Naive thymus-derived CD4-positive, alpha-beta T cell (primary cell): ENCODE data around the gene PBX2. TPM values are rescaled to one million over a fixed set of nuclear protein-coding genes. Genes with fewer than 3 reads are reported as not detected.
"Not testable (repeated sequence)": the region's sequence is repeated elsewhere in the genome, so short reads cannot be mapped to it uniquely, and the experiment has no call there.

ENCODE experiments used
- ATAC-seq: fragments of 150-1000 bp; cut with Tn5 transposase; 2 replicates; pipeline ENCODE4 v1.10.0; 2021; ENCODE audit warnings: mild to moderate bottlenecking, moderate library complexity
- CTCF ChIA-PET: fragments of 350-600 bp; sonication (Branson Sonifier 250); formaldehyde crosslinking; loops from one replicate; lab custom pipeline; 2021; ENCODE audit warnings: antibody characterized with exemption; lab: Charles Lee
- POLR2A ChIA-PET: fragments of 350-600 bp; sonication (Branson Sonifier 250); formaldehyde crosslinking; loops from one replicate; lab custom pipeline; 2021; ENCODE audit warnings: antibody characterized with exemption, inconsistent platforms; lab: Charles Lee
- DNase-seq, 9 donors: peaks; one replicate each; pipeline versions ENCODE4 v3.0.0 to v3.0.0-alpha.2; 2020 to 2022; ENCODE audit warnings: mixed read lengths in 1 of 9
- H3K27ac ChIP-seq: one replicate; pipeline ENCODE4 v1.7.0; 2013; ENCODE audit warnings: mild to moderate bottlenecking, low read depth, low read length, moderate library complexity
- H3K27me3 ChIP-seq, 2 donors: one replicate each; pipeline ENCODE4 v1.7.0; 2013; ENCODE audit warnings: low read length in 2 of 2, mild to moderate bottlenecking in 2 of 2, moderate library complexity in 2 of 2; ENCODE audit not compliant: control insufficient read depth in 2 of 2, insufficient read depth in 2 of 2
- H3K36me3 ChIP-seq, 3 experiments: 1 replicate in 2 of 3; 2 replicates in 1 of 3; pipeline ENCODE4 v1.7.0; 2013; ENCODE audit warnings: low read length in 3 of 3, mild to moderate bottlenecking in 3 of 3, moderate library complexity in 1 of 3; ENCODE audit not compliant: insufficient read depth in 3 of 3, control insufficient read depth in 2 of 3
- H3K4me1 ChIP-seq, 2 donors: one replicate each; pipeline ENCODE4 v1.7.0; 2013; ENCODE audit warnings: low read length in 2 of 2, mild to moderate bottlenecking in 2 of 2, moderate library complexity in 1 of 2; ENCODE audit not compliant: control insufficient read depth in 2 of 2, insufficient read depth in 2 of 2
- H3K4me3 ChIP-seq: 2 replicates; pipeline ENCODE4 v1.7.0; 2013; ENCODE audit warnings: mild to moderate bottlenecking, low read length
- H3K9me3 ChIP-seq, 3 experiments: 1 replicate in 2 of 3; 2 replicates in 1 of 3; pipeline ENCODE4 v1.7.0; 2013; ENCODE audit warnings: low read length in 3 of 3; ENCODE audit not compliant: control insufficient read depth in 2 of 3
- H3K27ac Mint-ChIP-seq, 9 donors: one replicate each; pipeline ENCODE4 v1.8.0; 2020 to 2022; ENCODE audit warnings: mixed read lengths in 9 of 9, mild to moderate bottlenecking in 8 of 9, moderate library complexity in 5 of 9, inconsistent platforms in 2 of 9
- H3K27me3 Mint-ChIP-seq, 5 donors: one replicate each; pipeline ENCODE4 v1.8.0; 2021 to 2022; ENCODE audit warnings: mixed read lengths in 5 of 5, mild to moderate bottlenecking in 1 of 5
- H3K36me3 Mint-ChIP-seq, 5 donors: one replicate each; pipeline ENCODE4 v1.8.0; 2020 to 2022; ENCODE audit warnings: mixed read lengths in 5 of 5, mild to moderate bottlenecking in 3 of 5, inconsistent platforms in 1 of 5
- H3K4me1 Mint-ChIP-seq, 7 donors: one replicate each; pipeline ENCODE4 v1.8.0; 2020 to 2022; ENCODE audit warnings: mixed read lengths in 7 of 7, mild to moderate bottlenecking in 3 of 7, inconsistent platforms in 1 of 7
- H3K4me3 Mint-ChIP-seq, 10 donors: one replicate each; pipeline ENCODE4 v1.8.0; 2020 to 2022; ENCODE audit warnings: mild to moderate bottlenecking in 10 of 10, mixed read lengths in 10 of 10, moderate library complexity in 6 of 10, inconsistent platforms in 2 of 10
- H3K9me3 Mint-ChIP-seq, 11 donors: one replicate each; pipeline ENCODE4 v1.8.0; 2020 to 2022; ENCODE audit warnings: mixed read lengths in 11 of 11, mild to moderate bottlenecking in 4 of 11, inconsistent platforms in 1 of 11, moderate library complexity in 1 of 11
- intact Hi-C, 2 donors: fragments of 100-400 bp; cut with micrococcal nuclease; formaldehyde crosslinking; loops; one replicate each; pipeline ENCODE4 v1.15.1; 2023
- polyA plus RNA-seq, 2 donors: library from polyadenylated mRNA; unstranded; fragments of 300-500 nt; fragmentation: Illumina TruSeq; gene quantifications; one replicate each; pipeline ENCODE4 v1.2.3, GENCODE V29; 2021
- total RNA-seq, 6 experiments: library from RNA in 5 of 6; stranded (reverse) in 5 of 6; gene quantifications; 1 replicate in 5 of 6; 2 replicates in 1 of 6; pipeline ENCODE4 v1.2.3 and lab custom pipeline; 2021 to 2026

The PBX2 gene
- total and polyA plus RNA-seq, 7 experiments from 2014 or later: 2.5 to 221 (median 108) TPM

- intact Hi-C loops: loop anchor here (1.0 to 10.0 kb wide), 4 partner anchors 18 to 96 kb away; partner anchors contain the start of genes AGPAT1 (in 1 of the 2) and FKBPL (in 1 of the 2)
- Mint-ChIP-seq H3K4me1 (peaks cover 37 to 49% (median 46%) of the 10 kb centered on the region in 7 donors), H3K27ac (peak overlapping the region; percentile 46 to 91 (median 85)), H3K27me3 (peaks cover 0 to 62% (median 12%) of the 10 kb centered on the region in 5 donors), H3K4me3 (peak overlapping the region; percentile 75 to 91 (median 86)), H3K9me3 (peaks cover 0 to 5% (median 0%) of the 10 kb centered on the region in 11 donors), H3K36me3 (peaks cover 0 to 5% (median 0%) of the 10 kb centered on the region in 5 donors)
- ChIA-PET CTCF (interaction anchor here (0.6 to 1.4 kb wide), 3 partner anchors 46 to 201 kb away, joined by 3 to 5 read pairs (median 4); no protein-coding TSS in a partner anchor), POLR2A (interaction anchor here (0.6 to 1.0 kb wide), 5 partner anchors 10 to 806 kb away, joined by 3 to 5 read pairs (median 3); no protein-coding TSS in a partner anchor)
- Histone ChIP-seq H3K36me3 (no peaks in the 10 kb centered on the region), H3K4me1 (peaks cover 0 to 22% of the 10 kb centered on the region in 2 donors), H3K9me3 (no peaks in the 10 kb centered on the region), H3K4me3 (peak overlapping the region; percentile 30), H3K27ac (peak overlapping the region; percentile 47), H3K27me3 (no peaks in the 10 kb centered on the region)
- ATAC-seq (peak; percentile 91), DNase-seq (peak; percentile 62 to 82 (median 72))
Measured at GRCh38 chr6:32148289-32149091, 41.5 kb downstream of the PBX2 start.

DNA sequence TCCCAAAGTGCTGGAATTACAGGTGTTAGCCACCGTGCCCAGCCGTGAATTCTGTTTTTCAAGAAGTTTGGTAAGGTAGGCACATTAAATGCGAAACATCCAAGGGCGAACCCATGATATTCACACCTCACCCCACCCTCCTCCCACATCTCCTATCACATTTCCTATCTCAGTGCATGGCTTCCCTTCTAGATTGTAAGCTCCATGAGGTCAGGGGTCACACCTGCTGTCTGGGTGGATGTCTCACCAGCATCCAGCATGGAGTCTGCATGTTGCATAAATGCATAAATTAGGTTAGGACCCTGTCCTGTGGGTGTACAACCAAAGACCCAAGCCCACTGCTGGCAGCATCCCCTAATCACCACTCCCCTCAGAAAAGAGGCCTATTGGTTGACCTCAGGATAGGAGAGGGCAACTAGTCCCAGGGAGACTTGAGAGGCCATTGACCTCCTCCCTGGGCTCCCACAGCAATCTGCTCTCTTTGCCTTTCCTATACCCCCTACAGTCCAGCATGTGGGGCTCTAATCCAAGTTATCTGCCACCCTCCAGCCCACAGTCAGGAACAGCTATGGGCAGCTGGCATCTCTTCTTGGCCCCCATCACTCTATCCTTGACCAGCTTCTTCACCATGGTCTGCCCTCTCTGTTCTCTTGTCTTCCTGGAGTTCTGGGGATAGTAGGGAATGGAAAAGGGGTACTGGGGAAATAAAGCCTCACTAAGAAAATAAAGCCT, 42.4 kb downstream of the PBX2 start:
- intact Hi-C loops: loop anchor here (1.0 to 10.0 kb wide), 4 partner anchors 17 to 97 kb away; partner anchors contain the start of genes AGPAT1 (in 1 of the 2) and FKBPL (in 1 of the 2)
- peaks cover 0 to 13% of the 10 kb centered on the region in 2 donors for H3K4me1 ChIP-seq
- DNase-seq (no peak), ATAC-seq (no peak)
- POLR2A ChIA-PET: interaction anchor here (1.0 kb wide), 1 partner anchor 29 kb away, joined by 4 read pairs; no protein-coding TSS in a partner anchor
- no peaks in the 10 kb centered on the region for H3K27me3 ChIP-seq
- H3K4me1 Mint-ChIP-seq: peaks cover 30 to 41% (median 37%) of the 10 kb centered on the region in 7 donors
- no peaks in the 10 kb centered on the region for H3K36me3 ChIP-seq
- no peak overlapping the region for H3K27ac ChIP-seq
- no peaks in the 10 kb centered on the region for H3K9me3 ChIP-seq
- H3K27me3 Mint-ChIP-seq: peaks cover 0 to 56% (median 12%) of the 10 kb centered on the region in 5 donors
- CTCF ChIA-PET: interaction anchor here (0.6 to 1.4 kb wide), 2 partner anchors 102 to 202 kb away, joined by 4 to 5 read pairs; no protein-coding TSS in a partner anchor
- H3K4me3 ChIP-seq: no peak overlapping the region
- H3K9me3 Mint-ChIP-seq: peaks cover 0 to 5% (median 0%) of the 10 kb centered on the region in 11 donors
- H3K27ac Mint-ChIP-seq: peak overlapping the region in 5 of 9 donors; percentile 15 to 90 (median 60)
- H3K4me3 Mint-ChIP-seq: peak overlapping the region in 1 of 10 donors; percentile 84
- peaks cover 0 to 5% (median 0%) of the 10 kb centered on the region in 5 donors for H3K36me3 Mint-ChIP-seq

- no peaks in the 10 kb centered on the region for H3K9me3 ChIP-seq
- Mint-ChIP-seq H3K4me1 (peaks cover 23 to 34% (median 31%) of the 10 kb centered on the region in 7 donors), H3K36me3 (peaks cover 0 to 5% (median 0%) of the 10 kb centered on the region in 5 donors), H3K27ac (peak overlapping the region in 1 of 9 donors; percentile 5), H3K9me3 (peaks cover 0 to 5% (median 0%) of the 10 kb centered on the region in 11 donors), H3K4me3 (no peak overlapping the region), H3K27me3 (peaks cover 0 to 56% (median 12%) of the 10 kb centered on the region in 5 donors)
- POLR2A ChIA-PET: interaction anchor here (0.9 kb wide), 1 partner anchor 29 kb away, joined by 3 read pairs; the partner anchor contains the start of gene AGPAT1
- ATAC-seq (no peak), DNase-seq (no peak)
- CTCF ChIA-PET: no interaction called here
- peaks cover 0 to 6% of the 10 kb centered on the region in 2 donors for H3K4me1 ChIP-seq
- intact Hi-C loops: loop anchor here in 1 of 2 donors (10.0 kb wide), 1 partner anchor 98 kb away; no protein-coding TSS in a partner anchor
- no peak overlapping the region for H3K27ac ChIP-seq
- no peak overlapping the region for H3K4me3 ChIP-seq
- no peaks in the 10 kb centered on the region for H3K27me3 ChIP-seq
- H3K36me3 ChIP-seq: no peaks in the 10 kb centered on the region
Measured at GRCh38 chr6:32146687-32147086, 43.3 kb downstream of the PBX2 start.

DNA sequence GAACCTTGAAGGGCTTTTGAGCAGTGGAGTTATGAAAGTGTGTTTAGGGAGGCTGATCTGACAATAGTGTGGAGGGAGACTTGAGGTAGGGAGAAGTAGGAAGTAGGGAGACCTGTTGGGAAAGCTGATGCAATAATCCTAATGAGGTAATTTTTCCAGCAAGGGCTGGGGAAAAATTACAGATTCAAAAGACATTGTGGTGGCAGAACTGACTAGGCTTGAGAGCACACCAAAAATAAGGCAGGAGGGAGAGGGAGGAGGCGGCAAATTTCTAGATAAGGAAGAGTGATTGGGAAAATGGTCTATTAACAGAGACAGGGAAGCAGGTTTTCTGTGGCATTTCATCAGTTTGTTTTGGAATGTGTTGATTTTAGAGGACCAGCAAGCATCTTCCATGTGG, 43.7 kb downstream of the PBX2 start:
- DNase-seq (no peak), ATAC-seq (no peak)
- Mint-ChIP-seq H3K27ac (no peak overlapping the region), H3K4me1 (peaks cover 21 to 32% (median 29%) of the 10 kb centered on the region in 7 donors), H3K9me3 (peaks cover 0 to 5% (median 0%) of the 10 kb centered on the region in 11 donors), H3K27me3 (peaks cover 0 to 52% (median 12%) of the 10 kb centered on the region in 5 donors), H3K4me3 (no peak overlapping the region), H3K36me3 (peaks cover 0 to 5% (median 0%) of the 10 kb centered on the region in 5 donors)
- ChIA-PET CTCF (no interaction called here), POLR2A (interaction anchor here (0.9 kb wide), 1 partner anchor 30 kb away, joined by 3 read pairs; the partner anchor contains the start of gene AGPAT1)
- Histone ChIP-seq H3K9me3 (no peaks in the 10 kb centered on the region), H3K27me3 (no peaks in the 10 kb centered on the region), H3K4me3 (no peak overlapping the region), H3K36me3 (no peaks in the 10 kb centered on the region), H3K27ac (no peak overlapping the region), H3K4me1 (peaks cover 0 to 5% of the 10 kb centered on the region in 2 donors)
- intact Hi-C loops: loop anchor here in 1 of 2 donors (10.0 kb wide), 1 partner anchor 99 kb away; no protein-coding TSS in a partner anchor

DNA sequence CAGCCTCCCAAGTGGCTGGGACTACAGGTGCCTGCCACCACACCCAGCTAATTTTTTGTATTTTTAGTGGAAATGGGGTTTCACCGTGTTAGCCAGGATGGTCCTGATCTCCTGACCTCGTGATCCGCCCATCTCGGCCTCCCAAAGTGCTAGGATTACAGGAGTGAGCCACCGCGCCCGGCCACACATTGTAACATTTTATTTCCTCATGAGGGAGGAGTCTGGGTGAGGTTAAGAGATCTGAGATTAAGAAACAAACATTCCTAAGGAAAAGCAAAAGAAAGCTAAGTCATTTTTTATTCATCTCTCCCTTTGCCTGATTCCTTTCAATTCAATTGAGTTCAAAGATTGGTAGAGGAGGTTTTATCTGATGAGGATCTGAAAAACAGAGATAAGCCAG, 45.8 kb downstream of the PBX2 start:
- POLR2A ChIA-PET, H3K4me1 ChIP-seq, H3K9me3 ChIP-seq, H3K27ac ChIP-seq, H3K27me3 ChIP-seq, H3K27ac Mint-ChIP-seq, ATAC-seq, H3K36me3 Mint-ChIP-seq, H3K36me3 ChIP-seq, H3K9me3 Mint-ChIP-seq, DNase-seq, CTCF ChIA-PET, H3K4me3 ChIP-seq, H3K4me3 Mint-ChIP-seq: not testable (repeated sequence)
- Mint-ChIP-seq H3K27me3 (peaks cover 0 to 38% (median 0%) of the 10 kb centered on the region in 5 donors), H3K4me1 (peaks cover 12 to 19% (median 14%) of the 10 kb centered on the region in 7 donors)
- intact Hi-C loops: loop anchor here in 1 of 2 donors (10.0 kb wide), 1 partner anchor 101 kb away; no protein-coding TSS in a partner anchor
